ENCODE data around the gene PLCB1.

DNA sequence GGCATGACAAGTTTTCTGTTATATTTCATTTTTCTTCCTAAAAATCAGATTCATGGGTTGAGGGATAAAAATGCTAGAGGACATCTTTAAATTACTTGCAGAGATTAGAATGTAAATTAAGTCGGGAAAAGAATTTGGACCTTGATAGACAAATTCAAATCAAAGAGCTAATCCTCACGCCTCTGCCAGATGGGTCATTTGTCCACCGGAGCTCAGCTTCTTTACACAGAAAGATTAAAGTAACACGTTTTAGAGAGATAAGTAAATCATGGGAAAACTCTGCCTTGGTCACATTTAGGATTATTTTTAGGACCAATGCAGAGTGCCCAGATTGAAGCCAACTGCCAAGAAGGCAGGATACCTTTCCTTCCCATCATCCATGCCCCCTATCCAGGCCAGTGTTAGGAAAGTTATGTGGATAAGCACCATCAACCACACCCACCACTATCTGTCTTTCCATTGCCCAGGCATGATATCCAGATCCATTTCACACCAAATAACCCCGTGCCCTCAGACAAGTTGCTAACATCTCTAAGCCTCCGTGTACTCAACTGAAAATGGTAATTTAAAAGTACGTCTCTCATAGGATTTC is 539.4 kb downstream of the PLCB1 start:
- TF ChIP-seq, protein P1, sequence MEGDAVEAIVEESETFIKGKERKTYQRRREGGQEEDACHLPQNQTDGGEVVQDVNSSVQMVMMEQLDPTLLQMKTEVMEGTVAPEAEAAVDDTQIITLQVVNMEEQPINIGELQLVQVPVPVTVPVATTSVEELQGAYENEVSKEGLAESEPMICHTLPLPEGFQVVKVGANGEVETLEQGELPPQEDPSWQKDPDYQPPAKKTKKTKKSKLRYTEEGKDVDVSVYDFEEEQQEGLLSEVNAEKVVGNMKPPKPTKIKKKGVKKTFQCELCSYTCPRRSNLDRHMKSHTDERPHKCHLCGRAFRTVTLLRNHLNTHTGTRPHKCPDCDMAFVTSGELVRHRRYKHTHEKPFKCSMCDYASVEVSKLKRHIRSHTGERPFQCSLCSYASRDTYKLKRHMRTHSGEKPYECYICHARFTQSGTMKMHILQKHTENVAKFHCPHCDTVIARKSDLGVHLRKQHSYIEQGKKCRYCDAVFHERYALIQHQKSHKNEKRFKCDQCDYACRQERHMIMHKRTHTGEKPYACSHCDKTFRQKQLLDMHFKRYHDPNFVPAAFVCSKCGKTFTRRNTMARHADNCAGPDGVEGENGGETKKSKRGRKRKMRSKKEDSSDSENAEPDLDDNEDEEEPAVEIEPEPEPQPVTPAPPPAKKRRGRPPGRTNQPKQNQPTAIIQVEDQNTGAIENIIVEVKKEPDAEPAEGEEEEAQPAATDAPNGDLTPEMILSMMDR (IDR thresholded peaks at IDR 0.05) = no peak
- no peak for TF ChIP-seq POLR2A (IDR thresholded peaks at IDR 0.05)

Data from uterus (tissue), 2 donors.